T-helper 17 cell (primary cell): ENCODE measurements around the gene RPS27L. TPM values are rescaled to one million over a fixed set of nuclear protein-coding genes. Genes with fewer than 3 reads are reported as not detected.

Experiments used
- ATAC-seq: fragments of 150-1000 bp; cut with Tn5 transposase; 2 replicates; pipeline ENCODE4 v1.10.0; 2021; ENCODE audit warnings: mild to moderate bottlenecking, moderate library complexity
- DNase-seq, 3 donors: peaks; one replicate each; pipeline versions ENCODE4 v3.0.0 to v3.0.0-alpha.2; 2020 to 2021
- H3K9me3 ChIP-seq: one replicate; pipeline ENCODE4 v1.7.0; 2013; ENCODE audit warnings: low read length, mild to moderate bottlenecking; ENCODE audit not compliant: control insufficient read depth, poor library complexity, severe bottlenecking
- H3K27ac Mint-ChIP-seq: one replicate; pipeline ENCODE4 v1.8.0; 2022; ENCODE audit warnings: mild to moderate bottlenecking, moderate library complexity, mixed read lengths
- H3K27me3 Mint-ChIP-seq: one replicate; pipeline ENCODE4 v1.8.0; 2022; ENCODE audit warnings: mixed read lengths
- H3K36me3 Mint-ChIP-seq: one replicate; pipeline ENCODE4 v1.8.0; 2022; ENCODE audit warnings: low read depth, mixed read lengths
- H3K4me1 Mint-ChIP-seq: one replicate; pipeline ENCODE4 v1.8.0; 2022; ENCODE audit warnings: mild to moderate bottlenecking, mixed read lengths
- H3K4me3 Mint-ChIP-seq: one replicate; pipeline ENCODE4 v1.8.0; 2022; ENCODE audit warnings: mild to moderate bottlenecking, moderate library complexity, mixed read lengths
- total RNA-seq, 4 donors: library from RNA in 2 of 4; stranded (reverse) in 2 of 4; gene quantifications; one replicate each; pipeline ENCODE4 v1.2.3 and lab custom pipeline; 2022 to 2026

The RPS27L gene
- total RNA-seq, 2 donors from 2014 or later = 49.8 to 64.2 TPM

GRCh38 chr15:63191895-63192618 is 34.8 kb upstream of the RPS27L start:
- DNase-seq (peak in 2 of 3 donors; percentile 24 to 36), ATAC-seq (peak; percentile 80)
- Mint-ChIP-seq H3K27ac (peak overlapping the region; percentile 100), H3K27me3 (no peaks in the 10 kb centered on the region), H3K4me1 (peaks cover 66% of the 10 kb centered on the region), H3K4me3 (peak overlapping the region; percentile 100), H3K36me3 (peaks cover 9% of the 10 kb centered on the region)
- no peaks in the 10 kb centered on the region for H3K9me3 ChIP-seq

- H3K27me3 Mint-ChIP-seq = no peaks in the 10 kb centered on the region
- H3K4me1 Mint-ChIP-seq = peaks cover 59% of the 10 kb centered on the region
- DNase-seq (no peak), ATAC-seq (no peak)
- peak overlapping the region; percentile 100 for H3K27ac Mint-ChIP-seq
- H3K36me3 Mint-ChIP-seq = peaks cover 9% of the 10 kb centered on the region
- no peaks in the 10 kb centered on the region for H3K9me3 ChIP-seq
- peak overlapping the region; percentile 100 for H3K4me3 Mint-ChIP-seq
Measured at GRCh38 chr15:63190769-63191649, 33.7 kb upstream of the RPS27L start.

- DNase-seq = no peak
- H3K27me3 Mint-ChIP-seq = no peaks in the 10 kb centered on the region
- H3K9me3 ChIP-seq = no peaks in the 10 kb centered on the region
- peaks cover 9% of the 10 kb centered on the region for H3K36me3 Mint-ChIP-seq
- H3K4me3 Mint-ChIP-seq = peak overlapping the region; percentile 100
- peak overlapping the region; percentile 100 for H3K27ac Mint-ChIP-seq
- peaks cover 50% of the 10 kb centered on the region for H3K4me1 Mint-ChIP-seq
- ATAC-seq = no peak
Measured at GRCh38 chr15:63189941-63190768, 32.9 kb upstream of the RPS27L start.

- H3K4me3 Mint-ChIP-seq = peak within 1 kb of the TSS; percentile 100
- no peaks in the 10 kb centered on the region for H3K27me3 Mint-ChIP-seq
- H3K36me3 Mint-ChIP-seq = peaks cover 9% of the 10 kb centered on the region
- ATAC-seq (peak; percentile 79), DNase-seq (peak; percentile 94 to 100 (median 98))
- peak within 1 kb of the TSS; percentile 100 for H3K27ac Mint-ChIP-seq
- peaks cover 44% of the 10 kb centered on the region for H3K4me1 Mint-ChIP-seq
- H3K9me3 ChIP-seq = no peaks in the 10 kb centered on the region
Measured at GRCh38 chr15:63188926-63189871, 31.9 kb upstream of the RPS27L start, which contains the start of gene RAB8B. Gene RAB8B (plus strand): TSS chr15:63189606. CDS start chr15:63189625, 19 bp downstream.

GRCh38 chr15:63188247-63188925 is 31.1 kb upstream of the RPS27L start:
- H3K27ac Mint-ChIP-seq = peak overlapping the region; percentile 100
- H3K27me3 Mint-ChIP-seq = no peaks in the 10 kb centered on the region
- H3K9me3 ChIP-seq = no peaks in the 10 kb centered on the region
- peak overlapping the region; percentile 100 for H3K4me3 Mint-ChIP-seq
- H3K36me3 Mint-ChIP-seq = peaks cover 7% of the 10 kb centered on the region
- peaks cover 39% of the 10 kb centered on the region for H3K4me1 Mint-ChIP-seq
- DNase-seq (no peak), ATAC-seq (no peak)

GRCh38 chr15:63187589-63188226 is 30.4 kb upstream of the RPS27L start:
- H3K4me1 Mint-ChIP-seq = peaks cover 35% of the 10 kb centered on the region
- no peaks in the 10 kb centered on the region for H3K27me3 Mint-ChIP-seq
- H3K4me3 Mint-ChIP-seq = no peak overlapping the region
- peaks cover 7% of the 10 kb centered on the region for H3K36me3 Mint-ChIP-seq
- H3K9me3 ChIP-seq = no peaks in the 10 kb centered on the region
- H3K27ac Mint-ChIP-seq = peak overlapping the region; percentile 100
- ATAC-seq = no peak
- no peak for DNase-seq

- H3K27ac Mint-ChIP-seq = no peak overlapping the region
- ATAC-seq = no peak
- no peak overlapping the region for H3K4me3 Mint-ChIP-seq
- peaks cover 7% of the 10 kb centered on the region for H3K36me3 Mint-ChIP-seq
- H3K9me3 ChIP-seq = no peaks in the 10 kb centered on the region
- no peak for DNase-seq
- H3K27me3 Mint-ChIP-seq = no peaks in the 10 kb centered on the region
- H3K4me1 Mint-ChIP-seq = peaks cover 19% of the 10 kb centered on the region
Measured at GRCh38 chr15:63186065-63186464, 28.8 kb upstream of the RPS27L start.

- no peaks in the 10 kb centered on the region for H3K27me3 Mint-ChIP-seq
- H3K9me3 ChIP-seq = no peaks in the 10 kb centered on the region
- no peak overlapping the region for H3K27ac Mint-ChIP-seq
- ATAC-seq (no peak), DNase-seq (no peak)
- no peak overlapping the region for H3K4me3 Mint-ChIP-seq
- H3K4me1 Mint-ChIP-seq = peaks cover 10% of the 10 kb centered on the region
- H3K36me3 Mint-ChIP-seq = peaks cover 4% of the 10 kb centered on the region
Measured at GRCh38 chr15:63185206-63185605, 27.9 kb upstream of the RPS27L start.

- H3K36me3 Mint-ChIP-seq = no peaks in the 10 kb centered on the region
- H3K4me3 Mint-ChIP-seq = no peak overlapping the region
- no peaks in the 10 kb centered on the region for H3K4me1 Mint-ChIP-seq
- ATAC-seq (no peak), DNase-seq (no peak)
- no peak overlapping the region for H3K27ac Mint-ChIP-seq
- no peaks in the 10 kb centered on the region for H3K9me3 ChIP-seq
- no peaks in the 10 kb centered on the region for H3K27me3 Mint-ChIP-seq
Measured at GRCh38 chr15:63181648-63182047, 24.4 kb upstream of the RPS27L start.

- Mint-ChIP-seq H3K4me3 (no peak overlapping the region), H3K4me1 (no peaks in the 10 kb centered on the region)
- ATAC-seq = no peak
Measured at GRCh38 chr15:63180746-63181145, 23.5 kb upstream of the RPS27L start.

GRCh38 chr15:63178034-63178433 is 20.8 kb upstream of the RPS27L start:
- no peaks in the 10 kb centered on the region for H3K9me3 ChIP-seq
- Mint-ChIP-seq H3K27me3 (no peaks in the 10 kb centered on the region), H3K27ac (no peak overlapping the region), H3K36me3 (no peaks in the 10 kb centered on the region), H3K4me1 (no peaks in the 10 kb centered on the region), H3K4me3 (no peak overlapping the region)
- no peak for ATAC-seq
- DNase-seq = no peak

More at GRCh38 chr15:63180746-63181145, 23.5 kb upstream of the RPS27L start:
- Mint-ChIP-seq H3K27me3 (no peaks in the 10 kb centered on the region), H3K36me3 (no peaks in the 10 kb centered on the region), H3K27ac (no peak overlapping the region)
- no peak for DNase-seq
- H3K9me3 ChIP-seq = no peaks in the 10 kb centered on the region
